ENCODE data around the gene TMEM18.

The TMEM18 gene

DNA sequence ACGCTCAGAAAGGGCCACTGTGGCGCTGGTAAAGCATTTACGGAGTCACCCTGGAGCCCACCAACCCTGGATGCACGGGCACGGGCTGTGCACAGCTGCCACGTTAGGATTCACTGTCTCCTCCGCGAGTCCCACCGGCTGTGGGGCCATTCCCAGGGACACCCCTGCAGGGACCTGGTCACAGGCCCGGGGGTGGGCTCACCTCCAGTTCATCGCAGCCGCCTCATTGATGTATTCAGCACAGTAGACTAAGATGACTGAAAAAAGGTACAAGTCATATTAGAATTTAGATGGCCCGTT lies 4.7 kb downstream of the TMEM18 start:
- DNase-seq (ENCODE audit: low read depth in 2 of 2): no peak

DNA sequence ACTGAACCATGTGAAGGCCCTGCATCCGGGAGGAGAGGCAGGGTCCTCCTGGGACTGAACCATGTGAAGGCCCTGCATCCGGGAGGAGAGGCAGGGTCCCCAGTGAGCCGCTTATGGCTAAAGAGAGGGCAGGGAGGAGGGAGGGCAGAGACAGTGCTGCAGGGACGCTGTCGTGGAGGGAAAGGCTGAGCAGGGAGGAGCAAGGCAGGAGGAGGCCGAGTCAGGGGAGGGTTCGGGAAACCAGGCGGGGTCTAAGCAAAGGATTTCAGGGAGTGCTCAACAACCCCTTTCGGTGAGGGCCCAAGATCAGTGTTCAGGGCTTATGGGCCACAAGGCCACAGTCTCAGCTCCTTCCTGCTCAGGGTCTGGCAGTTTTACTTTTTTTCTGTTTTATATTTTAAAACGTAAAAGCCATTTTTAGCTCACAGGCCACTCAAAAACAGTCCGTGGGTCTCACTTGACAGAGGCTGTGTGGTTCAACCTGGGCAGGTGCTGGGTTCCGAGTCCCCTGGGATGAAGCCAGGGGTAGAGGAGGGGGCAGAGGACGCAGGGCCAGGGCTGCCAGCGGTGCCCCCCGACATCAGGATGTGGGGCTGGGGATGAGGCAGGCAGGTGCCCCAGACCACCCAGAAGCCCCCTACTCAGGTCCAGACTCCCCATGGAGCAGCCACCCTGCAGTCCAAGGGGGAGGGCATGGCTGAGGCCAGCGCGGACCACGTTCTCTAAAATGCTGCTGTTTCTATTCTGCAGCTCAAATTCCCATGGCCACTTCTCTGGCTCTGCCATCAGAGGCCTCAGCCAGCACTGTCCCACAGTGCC lies 5.2 kb downstream of the TMEM18 start:
- DNase-seq (ENCODE audit: low read depth in 2 of 2): no peak

DNA sequence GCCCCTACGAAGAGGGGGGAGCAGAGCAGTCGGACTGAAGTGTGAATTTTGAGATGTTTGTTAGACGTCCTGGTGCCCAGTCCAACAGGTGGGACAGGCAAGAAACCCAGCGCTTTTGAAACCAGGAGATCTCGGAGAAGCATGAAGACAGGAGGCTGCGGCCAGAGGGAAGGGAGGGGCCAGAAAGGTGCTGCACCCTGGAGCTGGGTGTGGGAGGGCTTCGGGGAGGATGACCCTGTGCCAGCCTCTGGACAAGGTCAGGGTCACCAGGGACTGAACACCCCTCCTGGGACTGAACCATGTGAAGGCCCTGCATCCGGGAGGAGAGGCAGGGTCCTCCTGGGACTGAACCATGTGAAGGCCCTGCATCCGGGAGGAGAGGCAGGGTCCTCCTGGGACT lies 6.1 kb downstream of the TMEM18 start:
- DNase-seq (ENCODE audit: low read depth in 2 of 2): no peak

DNA sequence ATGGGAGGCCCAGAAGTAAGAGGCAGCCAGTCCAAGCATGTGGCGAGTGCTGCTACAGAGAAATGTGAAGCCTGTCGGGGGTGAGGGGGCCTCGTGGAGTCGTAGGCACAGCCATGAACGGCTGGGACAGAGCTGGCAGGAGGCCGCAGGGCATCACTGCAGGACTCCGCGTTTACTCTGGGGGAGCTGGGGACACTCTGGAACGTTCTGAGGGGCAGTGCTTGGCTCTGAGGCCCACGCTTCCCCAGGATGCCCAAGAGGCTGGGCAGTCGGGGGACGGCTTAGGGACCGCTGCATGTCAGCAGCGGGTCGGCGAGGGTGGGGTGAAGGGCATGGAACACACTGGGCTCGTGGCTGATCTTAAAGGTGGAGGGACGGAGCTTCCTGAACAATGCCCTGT lies 6.6 kb downstream of the TMEM18 start:
- DNase-seq (ENCODE audit: low read depth in 2 of 2): no peak

DNA sequence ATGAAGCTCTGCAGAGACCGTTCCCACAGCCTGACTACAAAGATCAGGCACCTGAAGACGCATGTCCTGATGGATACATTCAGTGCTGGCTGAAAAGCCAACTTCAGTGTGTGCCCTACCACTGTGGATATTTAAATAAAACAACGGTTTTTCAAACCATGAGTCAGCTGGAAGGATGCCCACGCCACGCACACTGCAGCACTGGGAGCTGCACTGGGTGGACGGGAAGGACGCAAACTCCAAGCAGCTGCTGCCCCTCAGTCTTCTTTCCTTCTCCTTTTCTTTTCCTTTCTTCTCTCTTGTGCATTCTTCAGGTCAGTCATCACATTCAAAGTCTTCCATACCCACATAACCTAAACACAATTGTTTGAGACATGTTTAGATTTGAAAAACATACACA lies 7.9 kb downstream of the TMEM18 start:
- DNase-seq (ENCODE audit: low read depth in 2 of 2): no peak

DNA sequence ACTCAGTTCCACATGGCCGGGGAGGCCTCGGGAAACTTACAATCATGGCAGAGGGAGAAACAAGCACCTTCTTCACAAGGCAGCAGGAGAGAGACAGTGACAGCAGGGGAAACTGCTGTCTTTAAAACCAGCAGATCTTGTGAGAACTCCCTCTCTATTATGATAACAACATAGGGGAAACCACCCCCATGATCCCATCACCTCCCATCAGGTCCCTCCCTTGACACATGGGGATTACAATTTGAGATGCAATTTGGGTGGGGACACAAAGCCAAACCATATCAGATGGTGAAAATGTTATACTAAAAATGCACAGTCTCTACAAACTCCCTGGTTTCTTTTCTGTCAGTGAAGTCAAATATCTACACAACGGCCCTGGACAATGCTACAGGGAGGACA lies 9.2 kb downstream of the TMEM18 start:
- DNase-seq (ENCODE audit: low read depth in 2 of 2): no peak

DNA sequence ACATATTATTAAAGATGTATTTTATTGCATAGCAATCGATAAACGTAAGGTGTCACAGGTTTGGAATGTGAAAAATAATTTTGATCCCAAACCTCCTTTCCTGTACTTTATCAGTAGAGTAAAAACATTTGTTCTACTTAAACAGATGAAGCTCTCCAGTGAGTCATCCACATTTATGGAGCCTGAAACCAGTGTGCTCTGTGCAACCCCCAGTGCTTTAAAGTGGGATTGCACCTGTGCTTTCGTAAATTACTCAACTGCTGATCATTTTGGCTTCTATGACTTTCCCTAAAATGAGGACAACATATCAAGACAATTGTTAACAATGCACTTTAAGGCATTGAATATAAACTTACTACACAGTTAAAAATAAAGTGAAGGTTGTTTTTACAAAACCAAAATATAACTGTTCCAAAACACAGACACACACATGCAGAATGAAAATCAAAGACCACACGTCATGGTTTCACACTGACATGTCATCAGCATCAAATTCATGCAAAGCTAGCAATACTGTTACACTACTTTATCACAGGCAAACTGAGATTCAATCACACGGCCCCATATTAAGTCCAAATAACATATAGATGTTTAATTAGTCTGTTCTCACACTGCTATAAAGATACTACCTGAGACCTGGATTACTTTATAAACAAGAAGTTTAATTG lies 9.7 kb downstream of the TMEM18 start:
- peak; percentile 17 to 29 for DNase-seq (ENCODE audit: low read depth in 2 of 2)

DNA sequence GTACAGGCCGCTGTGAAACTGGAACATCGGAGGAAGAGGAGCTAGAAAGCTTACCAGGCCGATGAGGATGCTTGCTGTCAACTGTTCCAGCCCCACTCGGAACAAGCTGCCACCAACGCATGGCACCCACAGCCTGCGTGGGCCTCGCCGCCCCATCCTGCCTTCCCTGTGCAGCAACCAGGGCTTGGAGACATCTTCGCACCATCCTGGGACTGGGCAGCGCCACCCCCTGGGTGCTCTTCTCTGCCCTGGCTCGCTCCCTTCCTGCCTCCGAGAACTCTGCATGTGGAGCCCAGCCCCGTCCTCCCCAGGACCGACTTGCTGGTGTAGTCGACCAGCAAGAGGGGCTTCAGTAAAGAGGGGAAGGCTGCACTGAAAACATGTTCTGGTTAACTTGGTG lies 10.8 kb downstream of the TMEM18 start:
- no peak for DNase-seq (ENCODE audit: low read depth in 2 of 2)

DNA sequence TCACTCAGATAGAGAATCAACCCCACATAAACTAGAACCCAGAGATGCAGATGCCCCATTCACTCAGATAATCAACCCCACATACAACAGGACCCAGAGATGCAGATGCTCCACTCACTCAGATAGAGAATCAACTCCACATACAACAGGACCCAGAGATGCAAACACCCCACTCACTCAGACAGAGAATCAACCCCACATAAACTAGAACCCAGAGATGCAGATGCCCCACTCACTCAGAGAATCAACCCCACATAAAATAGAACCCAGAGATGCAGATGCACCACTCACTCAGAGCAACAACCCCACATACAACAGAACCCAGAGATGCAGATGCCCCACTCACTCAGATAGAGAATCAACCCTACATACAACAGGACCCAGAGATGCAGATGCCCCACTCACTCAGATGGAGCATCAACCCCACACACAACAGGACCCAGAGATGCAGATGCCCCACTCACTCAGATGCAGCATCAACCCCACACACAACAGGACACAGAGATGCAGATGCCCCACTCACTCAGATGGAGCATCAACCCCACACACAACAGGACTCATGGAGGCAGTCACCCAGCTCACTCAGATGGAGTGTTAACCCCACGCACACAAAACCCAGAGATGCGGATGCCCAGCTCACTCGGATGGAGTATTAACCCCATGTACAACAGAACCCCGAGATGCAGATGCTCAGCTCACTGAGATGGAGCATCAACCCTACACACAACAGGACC lies 11.7 kb downstream of the TMEM18 start:
- DNase-seq (ENCODE audit: low read depth in 2 of 2): no peak

DNA sequence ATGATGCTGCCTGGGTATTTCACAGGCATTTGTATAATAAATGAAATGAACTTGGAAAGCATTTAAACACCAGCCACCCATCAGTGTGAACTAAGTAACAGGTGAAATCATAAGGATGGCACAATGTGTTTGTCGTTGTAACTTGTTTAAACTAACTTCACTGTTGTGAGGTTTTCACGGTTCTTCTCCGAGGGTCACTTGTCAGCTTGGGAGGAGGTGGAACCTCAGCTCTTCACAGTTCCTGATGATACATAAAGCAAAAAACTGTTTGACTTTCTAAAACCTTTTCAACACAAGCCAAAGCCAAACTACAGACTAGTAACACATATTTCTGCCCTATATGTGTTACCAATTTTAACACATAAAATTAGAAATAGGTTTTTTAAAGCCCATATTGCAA lies 13.1 kb downstream of the TMEM18 start:
- no peak for DNase-seq (ENCODE audit: low read depth in 2 of 2)

DNA sequence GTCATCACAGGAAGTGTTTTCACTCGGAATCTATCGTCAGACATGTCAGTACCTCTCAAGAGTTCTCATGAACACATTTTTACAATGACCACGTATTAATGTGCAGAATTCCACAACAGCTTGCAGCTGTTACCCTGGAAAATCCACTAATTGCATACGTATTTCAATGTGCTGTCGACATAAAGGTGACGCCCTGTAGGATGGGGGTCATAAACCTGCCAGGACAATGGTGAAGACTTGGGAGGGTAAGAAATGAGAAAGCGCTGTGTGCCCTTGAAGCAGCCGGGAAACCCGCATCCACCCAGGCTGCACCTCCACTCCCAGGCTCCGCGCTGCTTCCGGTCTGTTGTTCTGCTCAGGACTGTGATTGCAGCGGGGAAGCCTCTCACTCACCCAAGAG lies 14.0 kb downstream of the TMEM18 start:
- no peak for DNase-seq (ENCODE audit: low read depth in 2 of 2)

DNA sequence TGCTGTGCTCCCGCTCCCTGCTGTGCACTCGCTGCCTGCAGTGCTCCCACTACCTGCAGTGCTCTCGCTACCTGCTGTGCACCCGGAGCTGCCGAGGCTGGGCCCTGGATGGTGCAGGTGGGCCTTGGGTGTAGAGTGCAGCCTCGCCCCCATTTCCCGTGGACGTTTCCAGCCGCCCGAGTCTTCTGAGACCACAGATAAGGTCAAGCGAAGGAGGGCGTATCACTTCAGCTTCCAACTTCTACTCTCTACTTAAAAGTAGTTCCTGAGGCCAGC lies 15.9 kb downstream of the TMEM18 start:
- DNase-seq (ENCODE audit: low read depth in 2 of 2): no peak

DNA sequence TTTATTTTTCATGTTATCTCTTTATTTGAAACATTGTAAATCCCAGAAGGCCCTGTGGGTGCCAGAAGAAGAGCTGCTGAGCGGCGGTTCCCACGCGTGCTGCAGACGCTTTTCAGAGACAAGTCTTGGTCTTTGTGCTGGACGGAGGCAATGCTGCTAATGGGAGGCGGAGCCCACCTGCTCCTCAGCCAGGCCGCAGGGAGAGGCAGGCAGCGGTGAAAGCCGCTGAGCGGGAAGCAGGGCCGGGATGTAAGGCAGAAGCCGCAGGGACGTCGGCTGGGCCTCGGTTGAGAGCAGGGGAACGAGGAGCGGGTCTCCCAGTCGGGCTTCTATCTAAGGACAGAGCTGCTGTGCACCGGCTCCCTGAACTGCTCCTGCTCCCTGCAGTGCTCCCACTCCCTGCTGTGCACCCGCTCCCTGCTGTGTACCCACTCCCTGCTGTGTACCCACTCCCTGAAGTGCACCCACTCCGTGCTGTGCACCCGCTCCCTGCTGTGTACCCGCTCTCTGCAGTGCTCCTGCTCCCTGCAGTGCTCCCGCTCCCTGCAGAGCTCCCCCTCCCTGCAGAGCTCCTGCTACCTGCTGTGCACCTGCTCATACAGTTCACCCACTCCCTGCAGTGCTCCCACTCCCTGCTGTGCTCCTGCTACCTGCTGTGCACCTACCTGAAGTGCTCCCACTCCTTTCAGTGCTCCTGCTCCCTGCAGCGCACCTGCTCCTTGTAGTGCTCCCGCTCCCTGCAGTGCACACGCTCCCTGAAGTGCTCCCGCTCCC lies 16.4 kb downstream of the TMEM18 start:
- no peak for DNase-seq (ENCODE audit: low read depth in 2 of 2)

DNA sequence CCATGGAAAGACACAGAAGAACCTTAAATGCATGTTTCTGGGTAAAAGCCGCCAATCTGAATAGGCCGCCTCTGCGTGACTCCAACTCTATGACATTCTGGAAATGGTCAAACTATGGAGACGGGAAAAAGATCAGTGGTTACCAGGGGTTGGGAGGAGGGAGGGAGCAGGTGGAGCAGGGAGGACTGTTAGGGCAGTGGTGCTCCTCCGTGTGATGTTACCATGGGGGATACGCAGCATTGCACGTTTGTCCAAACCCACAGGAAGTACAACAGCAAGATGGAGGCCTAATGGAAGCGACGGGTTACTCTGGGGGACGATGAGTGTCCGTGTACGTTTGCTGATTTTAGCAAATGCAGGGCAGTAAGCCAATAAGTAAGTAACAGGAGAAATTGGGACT lies 17.2 kb downstream of the TMEM18 start:
- DNase-seq (ENCODE audit: low read depth in 2 of 2): no peak

DNA sequence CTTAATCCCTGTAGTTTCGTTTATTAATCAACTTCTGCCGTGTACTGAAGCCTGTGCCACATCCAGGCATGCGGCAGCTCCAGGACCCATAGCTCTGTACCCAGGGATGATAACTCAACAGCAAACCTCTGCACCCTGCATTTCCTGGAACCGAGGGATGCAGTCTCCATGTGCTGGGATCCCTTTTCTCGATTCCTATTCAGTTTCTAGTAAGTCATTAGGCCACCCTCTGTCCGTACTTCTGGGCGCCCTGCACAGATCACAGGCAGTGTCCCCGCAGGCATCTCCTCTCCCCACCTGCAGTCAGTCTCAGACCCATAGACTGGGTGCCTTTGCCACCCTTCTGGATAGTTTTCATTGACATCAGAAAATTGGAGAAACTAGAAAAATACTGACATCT lies 18.8 kb downstream of the TMEM18 start:
- no peak for DNase-seq (ENCODE audit: low read depth in 2 of 2)

DNA sequence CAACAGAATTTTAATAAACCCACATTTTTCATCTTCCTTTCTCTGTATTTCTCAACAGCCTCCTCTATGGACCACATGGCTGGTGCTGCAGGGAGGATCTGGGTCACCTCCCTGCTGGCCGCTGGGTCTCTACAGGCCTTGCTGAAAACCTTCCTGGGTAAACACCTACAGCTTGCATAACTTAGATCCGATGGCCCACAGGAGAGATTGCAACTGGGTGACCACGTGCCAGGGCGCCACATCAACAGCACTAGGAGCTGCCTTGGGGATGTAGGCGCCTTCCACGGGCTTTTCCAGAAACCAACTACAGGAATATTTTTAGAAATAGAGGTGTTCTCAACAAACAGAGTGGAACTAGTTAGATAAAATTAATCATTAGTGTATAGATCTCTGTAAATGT lies 19.4 kb downstream of the TMEM18 start:
- no peak for DNase-seq (ENCODE audit: low read depth in 2 of 2)

DNA sequence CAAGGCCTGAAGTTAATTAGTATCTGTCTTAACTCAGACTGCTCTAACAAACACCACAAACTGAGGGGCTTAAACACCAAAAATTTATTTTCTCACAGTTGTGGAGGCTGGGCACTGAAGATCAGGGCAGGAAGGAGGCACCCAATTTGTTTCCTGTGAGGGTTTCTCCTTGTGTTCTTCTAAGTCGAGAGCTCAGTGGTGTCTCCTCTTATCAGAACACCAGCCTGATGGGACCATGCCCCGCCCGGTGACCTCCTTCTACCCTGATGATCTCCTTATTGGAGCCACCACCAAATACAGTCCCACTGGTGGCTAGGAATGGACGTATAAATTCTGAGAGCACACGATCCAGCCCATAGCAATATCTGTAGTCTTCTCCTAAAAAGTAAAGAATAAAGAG lies 20.5 kb downstream of the TMEM18 start:
- no peak for DNase-seq (ENCODE audit: low read depth in 2 of 2)

DNA sequence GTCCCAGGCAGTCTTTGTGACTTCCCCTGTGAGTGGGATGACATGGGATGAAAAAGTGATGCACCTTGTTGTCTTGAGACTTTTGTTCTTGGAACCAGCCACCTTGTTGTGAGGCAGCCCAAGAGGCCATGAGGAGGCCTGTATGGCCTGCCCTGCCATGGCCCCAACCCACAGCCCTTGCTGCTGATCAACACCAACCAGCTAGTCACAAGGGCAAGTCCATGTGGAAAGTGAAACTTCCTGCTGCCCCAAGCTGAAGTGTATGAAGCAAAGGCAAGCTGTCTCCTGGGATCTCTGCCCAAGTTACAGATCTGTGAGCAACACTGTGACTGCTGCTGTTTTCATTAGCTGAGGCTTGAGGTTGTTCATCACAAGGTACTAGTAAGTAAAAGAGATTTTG lies 21.6 kb downstream of the TMEM18 start:
- DNase-seq (ENCODE audit: low read depth in 2 of 2): no peak

DNA sequence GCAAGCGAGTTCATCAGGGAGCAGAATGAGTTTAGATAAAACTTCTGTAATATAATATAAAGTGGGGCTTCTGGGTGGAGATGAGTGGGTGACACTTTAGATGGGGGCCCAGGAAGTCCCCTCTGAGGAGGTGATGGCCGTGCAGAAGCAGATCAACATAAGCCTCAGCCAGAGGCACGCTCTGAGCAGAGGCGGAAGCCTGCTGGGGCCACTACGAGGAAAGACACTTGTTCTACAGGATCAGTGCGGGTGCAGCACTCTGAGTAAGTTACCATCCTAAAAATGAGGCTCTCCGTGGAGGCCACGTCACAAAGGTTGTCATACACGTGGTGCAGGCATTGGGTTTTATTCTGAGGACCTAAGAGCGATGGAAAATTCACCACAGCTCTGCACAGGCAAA lies 22.3 kb downstream of the TMEM18 start:
- no peak for DNase-seq (ENCODE audit: low read depth in 2 of 2)

DNA sequence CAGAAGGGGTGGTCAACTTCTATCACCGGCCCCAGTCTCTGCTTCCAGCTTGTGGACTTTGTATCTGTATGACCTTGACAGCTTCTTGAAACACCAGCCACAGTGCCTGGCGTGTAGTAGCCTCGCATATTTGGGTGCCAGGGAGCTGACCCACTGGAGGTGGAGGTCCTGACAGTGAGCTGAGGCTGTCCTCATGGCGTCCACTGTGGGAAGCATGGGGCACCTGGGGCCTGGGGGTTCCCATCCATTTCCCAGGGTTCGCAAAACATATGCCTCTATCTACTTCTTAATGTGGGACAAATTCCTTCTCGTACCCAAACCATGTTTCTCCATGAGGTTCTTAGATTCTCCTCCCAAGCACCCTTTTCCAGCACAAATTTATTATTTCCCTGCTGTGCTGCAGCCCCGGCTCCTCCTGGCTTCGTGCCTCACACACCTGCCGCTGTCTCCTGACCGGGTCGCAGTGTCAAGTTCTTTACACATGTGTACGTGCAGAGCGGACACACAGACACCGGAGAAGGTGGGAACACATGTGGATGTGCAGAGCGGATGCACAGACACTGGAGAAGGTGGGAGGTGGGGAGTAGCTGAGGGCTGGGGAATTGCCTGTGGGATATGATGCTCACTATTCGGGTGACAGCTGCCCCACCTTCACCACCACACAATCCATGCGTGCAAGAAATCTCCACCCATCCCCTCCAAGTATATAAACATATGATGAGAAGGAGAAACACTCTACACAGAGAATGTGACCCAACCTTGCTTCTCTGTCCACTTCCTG lies 23.4 kb downstream of the TMEM18 start:
- no peak for DNase-seq (ENCODE audit: low read depth in 2 of 2)

DNA sequence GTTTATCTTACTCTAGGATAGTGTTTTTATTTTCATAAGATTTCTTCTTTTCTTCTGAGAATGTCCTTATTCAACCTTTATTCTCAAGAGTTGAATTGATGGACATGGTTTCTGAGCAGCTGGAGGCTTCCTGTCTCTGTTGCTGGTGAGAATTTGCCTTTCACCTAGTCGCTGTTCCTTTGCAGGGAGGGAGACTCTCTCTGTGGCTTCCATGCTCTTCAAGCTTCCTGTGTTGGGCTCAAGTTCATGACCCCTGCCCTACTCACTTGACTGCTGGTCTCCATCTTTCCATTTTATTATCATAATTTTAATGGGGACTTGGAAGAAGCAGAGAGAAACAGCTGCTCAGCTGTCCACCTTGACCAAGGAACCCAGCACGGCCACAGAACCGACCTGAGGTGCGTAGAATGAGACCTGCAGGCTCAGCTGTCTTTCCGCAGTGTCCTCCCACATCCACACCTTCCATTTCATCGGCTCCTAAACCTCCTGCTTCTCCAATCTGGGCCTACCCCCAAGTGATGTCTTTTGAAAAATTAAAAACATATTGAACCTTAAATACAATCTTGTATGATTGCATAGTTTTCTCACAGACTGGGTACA lies 24.2 kb downstream of the TMEM18 start:
- no peak for DNase-seq (ENCODE audit: low read depth in 2 of 2)

All from fibroblast of skin of left quadriceps (primary cell).